H1 (cell line): ENCODE measurements around the gene CD59. TPM values are rescaled to one million over a fixed set of nuclear protein-coding genes. Genes with fewer than 3 reads are reported as not detected.

Experiments used
- CTCF ChIA-PET: fragments of 300-600 bp; sonication (Branson Sonifier 250); formaldehyde crosslinking; loops from one replicate; lab custom pipeline; 2021; ENCODE audit not compliant: partially characterized antibody; lab: Charles Lee
- POLR2A ChIA-PET: fragments of 300-600 bp; sonication (Branson Sonifier 250); formaldehyde crosslinking; loops from one replicate; lab custom pipeline; 2021; ENCODE audit warnings: inconsistent platforms; ENCODE audit not compliant: partially characterized antibody; lab: Charles Lee
- DNase-seq, 2 experiments: peaks; one replicate each; pipeline versions ENCODE4 v3.0.0 to v3.0.0-alpha.2; 2010 to 2022; ENCODE audit warnings: low spot score in 2 of 2, low read depth in 1 of 2, mixed read lengths in 1 of 2
- FAIRE-seq: peaks from 2 replicates; lab custom pipeline; 2011; peaks lifted over from hg19 to GRCh38; lab: Jason Lieb, UNC
- H2AFZ ChIP-seq: 2 replicates; pipeline ENCODE4 v1.8.1; 2012; ENCODE audit warnings: low read length, inconsistent platforms
- H2AK5ac ChIP-seq: 2 replicates; pipeline ENCODE4 v1.6.1; 2013; ENCODE audit warnings: low read depth, low read length
- H2BK120ac ChIP-seq: replicated peaks from 2 replicates; pipeline ENCODE3; 2013; ENCODE audit warnings: low read depth, low read length, inconsistent platforms
- H2BK12ac ChIP-seq: 2 replicates; pipeline ENCODE4 v1.6.1; 2013; ENCODE audit warnings: low read depth, low read length
- H2BK15ac ChIP-seq: 2 replicates; pipeline ENCODE4 v1.6.1; 2013; ENCODE audit warnings: low read length
- H2BK20ac ChIP-seq: 2 replicates; pipeline ENCODE4 v1.6.1; 2013; ENCODE audit warnings: low read length
- H2BK5ac ChIP-seq: 2 replicates; pipeline ENCODE4 v1.6.1; 2013; ENCODE audit warnings: low read depth, low read length
- H3K14ac ChIP-seq: 2 replicates; pipeline ENCODE4 v1.6.1; 2013; ENCODE audit warnings: inconsistent platforms; ENCODE audit not compliant: insufficient read length
- H3K18ac ChIP-seq: 2 replicates; pipeline ENCODE4 v1.6.1; 2013; ENCODE audit warnings: low read length; ENCODE audit errors: extremely low read depth
- H3K23ac ChIP-seq: 2 replicates; pipeline ENCODE4 v1.6.1; 2013; ENCODE audit warnings: inconsistent platforms; ENCODE audit not compliant: insufficient read length
- H3K23me2 ChIP-seq: 2 replicates; pipeline ENCODE4 v1.6.1; 2013; ENCODE audit warnings: low read depth, low read length
- H3K27ac ChIP-seq: 2 replicates; pipeline ENCODE4 v1.6.1; 2011; ENCODE audit warnings: low read depth, low read length, inconsistent platforms
- H3K27me3 ChIP-seq, 4 experiments: replicated peaks in 1 of 4; 1 replicate in 1 of 4; 2 replicates in 3 of 4; pipeline versions ENCODE4 v1.6.1 to v1.8.1; 2011 to 2013; ENCODE audit warnings: low read length in 3 of 4, mild to moderate bottlenecking in 3 of 4, inconsistent platforms in 2 of 4, mixed read lengths in 2 of 4, moderate library complexity in 1 of 4; ENCODE audit not compliant: control insufficient read depth in 3 of 4, insufficient read depth in 3 of 4; ENCODE audit errors: extremely low read depth in 1 of 4
- H3K36me3 ChIP-seq, 4 experiments: 2 replicates each; pipeline versions ENCODE4 v1.6.1 to v1.8.1; 2011 to 2013; ENCODE audit warnings: mild to moderate bottlenecking in 4 of 4, low read length in 3 of 4, moderate library complexity in 2 of 4, control low read depth in 1 of 4, inconsistent platforms in 1 of 4; ENCODE audit not compliant: insufficient read depth in 4 of 4, control insufficient read depth in 2 of 4
- H3K4ac ChIP-seq: replicated peaks from 2 replicates; pipeline ENCODE3; 2013; ENCODE audit warnings: low read length, low read depth, mixed read lengths, inconsistent platforms; ENCODE audit not compliant: insufficient read length
- H3K4me1 ChIP-seq, 4 experiments: replicated peaks in 1 of 4; 1 replicate in 1 of 4; 2 replicates in 3 of 4; pipeline versions ENCODE4 v1.6.1 to v1.8.1; 2011 to 2013; ENCODE audit warnings: low read length in 3 of 4, inconsistent platforms in 2 of 4, mixed read lengths in 1 of 4; ENCODE audit not compliant: insufficient read depth in 4 of 4, control insufficient read depth in 3 of 4
- H3K4me2 ChIP-seq, 2 experiments: 2 replicates each; pipeline versions ENCODE4 v1.6.1 to v1.8.1; 2011 to 2013; ENCODE audit warnings: low read depth in 2 of 2, low read length in 2 of 2, control low read depth in 1 of 2, inconsistent platforms in 1 of 2, mild to moderate bottlenecking in 1 of 2; ENCODE audit not compliant: insufficient read depth in 1 of 2
- H3K4me3 ChIP-seq, 4 experiments: fragments of 200-600, 300-600 bp in 1 of 4; sonication (generic), shearing (Covaris generic), sonication (Bioruptor Twin) in 1 of 4; 2 replicates each; pipeline versions ENCODE4 v1.5.1 to v1.8.1; 2011 to 2016; ENCODE audit warnings: low read length in 4 of 4, low read depth in 3 of 4, control low read depth in 2 of 4, inconsistent platforms in 2 of 4, mild to moderate bottlenecking in 2 of 4, mixed read lengths in 1 of 4, moderate library complexity in 1 of 4; ENCODE audit not compliant: insufficient read depth in 2 of 4; ENCODE audit errors: extremely low read depth in 1 of 4
- H3K56ac ChIP-seq: replicated peaks from 2 replicates; pipeline ENCODE3; 2013; ENCODE audit warnings: low read depth, mild to moderate bottlenecking, mixed read lengths, low read length, inconsistent platforms; ENCODE audit not compliant: insufficient read length
- H3K79me1 ChIP-seq: 2 replicates; pipeline ENCODE4 v1.6.1; 2013; ENCODE audit warnings: low read depth, low read length, control low read depth
- H3K79me2 ChIP-seq, 2 experiments: 2 replicates each; pipeline versions ENCODE4 v1.6.1 to v1.8.1; 2012 to 2013; ENCODE audit warnings: low read length in 2 of 2, mild to moderate bottlenecking in 2 of 2, inconsistent platforms in 1 of 2; ENCODE audit not compliant: insufficient read depth in 2 of 2, control insufficient read depth in 1 of 2
- H3K9ac ChIP-seq, 4 experiments: replicated peaks in 1 of 4; 1 replicate in 1 of 4; 2 replicates in 3 of 4; pipeline versions ENCODE4 v1.6.1 to v1.8.1; 2011 to 2013; ENCODE audit warnings: low read depth in 3 of 4, low read length in 3 of 4, control low read depth in 2 of 4, mild to moderate bottlenecking in 2 of 4, moderate library complexity in 2 of 4, inconsistent platforms in 1 of 4; ENCODE audit errors: extremely low read depth in 1 of 4
- H3K9me3 ChIP-seq, 2 experiments: 2 replicates each; pipeline versions ENCODE4 v1.6.1 to v1.8.1; 2012 to 2013; ENCODE audit warnings: mild to moderate bottlenecking in 2 of 2, moderate library complexity in 2 of 2, control low read depth in 1 of 2, inconsistent platforms in 1 of 2, low read depth in 1 of 2, low read length in 1 of 2, mixed read lengths in 1 of 2; ENCODE audit not compliant: insufficient read depth in 2 of 2
- H4K20me1 ChIP-seq, 2 experiments: replicated peaks in 1 of 2; 2 replicates each; pipeline versions ENCODE3 to v1.8.1; 2011 to 2013; ENCODE audit warnings: inconsistent platforms in 2 of 2, low read length in 2 of 2, mild to moderate bottlenecking in 1 of 2; ENCODE audit not compliant: insufficient read depth in 2 of 2, control insufficient read depth in 1 of 2
- H4K5ac ChIP-seq: 2 replicates; pipeline ENCODE4 v1.6.1; 2013; ENCODE audit warnings: low read length, low read depth, mixed read lengths, inconsistent platforms; ENCODE audit not compliant: insufficient read length
- H4K8ac ChIP-seq: 2 replicates; pipeline ENCODE4 v1.8.0; 2013; ENCODE audit warnings: mild to moderate bottlenecking, moderate library complexity, low read length, inconsistent platforms; ENCODE audit not compliant: insufficient read depth; ENCODE audit errors: extremely low read depth
- H4K91ac ChIP-seq: replicated peaks from 2 replicates; pipeline ENCODE3; 2013; ENCODE audit warnings: low read length, mixed read lengths, inconsistent platforms; ENCODE audit not compliant: insufficient read length
- ATF3 ChIP-seq: IDR thresholded peaks from 2 replicates; pipeline ENCODE4 v1.6.1; 2011; ENCODE audit warnings: low read depth, mild to moderate bottlenecking, low read length; ENCODE audit not compliant: insufficient read depth
- CTCF ChIP-seq, 3 experiments: IDR thresholded peaks; 1 replicate in 2 of 3; 2 replicates in 1 of 3; pipeline versions ENCODE4 v1.5.1 to v1.6.1; 2011; ENCODE audit warnings: low read length in 3 of 3, mild to moderate bottlenecking in 3 of 3, inconsistent platforms in 2 of 3, low read depth in 1 of 3, moderate library complexity in 1 of 3; ENCODE audit not compliant: insufficient read depth in 1 of 3; ENCODE audit errors: control extremely low read depth in 1 of 3
- EGR1 ChIP-seq: IDR thresholded peaks from 2 replicates; pipeline ENCODE4 v1.6.1; 2011; ENCODE audit warnings: low read depth, low read length, borderline replicate concordance
- EZH2 ChIP-seq: fragments of 200-600 bp; sonication (generic); IDR thresholded peaks from 2 replicates; pipeline ENCODE4 v1.7.1; 2012; ENCODE audit warnings: low read depth, mild to moderate bottlenecking, moderate library complexity, low read length, inconsistent platforms; ENCODE audit not compliant: severe bottlenecking
- FOSL1 ChIP-seq: IDR thresholded peaks from 2 replicates; pipeline ENCODE4 v1.6.1; 2011; ENCODE audit warnings: mild to moderate bottlenecking, low read depth, low read length, moderate library complexity; ENCODE audit not compliant: insufficient read depth
- JUN ChIP-seq: IDR thresholded peaks from 2 replicates; pipeline ENCODE4 v1.6.1; 2011; ENCODE audit warnings: low read depth, mild to moderate bottlenecking, improper control_type of control experiment, low read length
- MAX ChIP-seq: IDR thresholded peaks from 2 replicates; pipeline ENCODE4 v1.6.1; 2012; ENCODE audit warnings: inconsistent platforms
- POLR2A ChIP-seq, 2 experiments: IDR thresholded peaks; 1 replicate in 1 of 2; 2 replicates in 1 of 2; pipeline ENCODE4 v1.6.1; 2011; ENCODE audit warnings: low read depth in 2 of 2, low read length in 2 of 2, mild to moderate bottlenecking in 2 of 2; ENCODE audit errors: control extremely low read depth in 1 of 2
- SIRT6 ChIP-seq: IDR thresholded peaks from one replicate; pipeline ENCODE4 v1.7.1; 2012; ENCODE audit warnings: low read length, inconsistent platforms
- SUZ12 ChIP-seq: fragments of 200-600 bp; sonication (generic); IDR thresholded peaks from 2 replicates; pipeline ENCODE4 v1.6.1; 2012; ENCODE audit warnings: mild to moderate bottlenecking, inconsistent platforms, low read length, moderate library complexity, mixed read lengths
- TAF1 ChIP-seq: IDR thresholded peaks from 2 replicates; pipeline ENCODE4 v1.6.1; 2011; ENCODE audit warnings: mild to moderate bottlenecking, low read depth, low read length
- WGBS, 2 experiments: shearing (Covaris generic) in 1 of 2; methylation state at CpG; one replicate each; pipeline versions ENCODE4 v1.1.6 to v1.1.7; 2013 to 2015; ENCODE audit warnings: low lambda C conversion rate in 2 of 2, mixed read lengths in 2 of 2, inconsistent platforms in 1 of 2, low coverage in 1 of 2, missing lambda C conversion rate in 1 of 2; ENCODE audit not compliant: insufficient replicate concordance in 2 of 2, insufficient coverage in 1 of 2, insufficient read length in 1 of 2; ENCODE audit errors: extremely low coverage in 1 of 2, missing lambda C conversion rate in 1 of 2; 5-methylcytosine and 5-hydroxymethylcytosine counted together
- polyA plus RNA-seq, 7 experiments: library from polyadenylated mRNA; depleted of rRNA in 3 of 7; stranded (reverse) in 5 of 7; unstranded in 2 of 7; fragments of >200 nt in 5 of 7; fragments of 200-250 nt in 2 of 7; gene quantifications; 1 replicate in 5 of 7; 2 replicates in 1 of 7; 4 replicates in 1 of 7; pipeline versions ENCODE4 v1.2.1 to v1.2.3, GENCODE V29; 2011 to 2013; ENCODE audit warnings: missing spikeins in 2 of 7, mixed read lengths in 2 of 7
- total RNA-seq: library from RNA; stranded (reverse); fragmentation: NEBNext Ultra II Directional; extraction: Animal tissue kit (Norgen Biotek cat#: 25700); gene quantifications from 2 replicates; pipeline ENCODE4 v1.2.1, GENCODE V29; 2021

The CD59 gene
- total and polyA plus RNA-seq, 2 of the 8 experiments (the other 6 are each of a cell fraction or from before 2014, with no cell fraction given): 63.1 to 90.3 TPM

GRCh38 chr11:33708985-33709384 is 27.2 kb downstream of the CD59 start:
- H2BK120ac ChIP-seq: no peak overlapping the region
- H3K4me3 ChIP-seq: no peak overlapping the region
- POLR2A ChIA-PET: interaction anchor here (0.7 to 2.3 kb wide), 2 partner anchors 8 to 226 kb away, joined by 3 to 4 read pairs; no protein-coding TSS in a partner anchor
- DNase-seq: no peak
- H3K23ac ChIP-seq: no peak overlapping the region
- H3K27ac ChIP-seq: no peak overlapping the region
- no peaks in the 10 kb centered on the region for H3K27me3 ChIP-seq
- H3K9me3 ChIP-seq: no peaks in the 10 kb centered on the region
- WGBS, 2 experiments: 79% methylated on average over 1 of the region's 1 CpG; no CpG with 5 or more reads in 1 of the 2 experiments
- no peak overlapping the region for H2AK5ac ChIP-seq
- no peaks in the 10 kb centered on the region for H3K79me2 ChIP-seq
- peaks cover 6 to 21% (median 14%) of the 10 kb centered on the region in 4 experiments; a peak in 6 of 8 replicates for H3K36me3 ChIP-seq
- no peak overlapping the region for H2BK20ac ChIP-seq
- no peak overlapping the region for H3K4ac ChIP-seq
- H2BK12ac ChIP-seq: no peak overlapping the region
- H3K56ac ChIP-seq: no peak overlapping the region
- no peaks in the 10 kb centered on the region for H3K23me2 ChIP-seq
- no peaks in the 10 kb centered on the region for H3K79me1 ChIP-seq
- CTCF ChIA-PET: interaction anchor here (0.9 to 1.5 kb wide), 2 partner anchors 121 to 303 kb away, joined by 3 to 5 read pairs; no protein-coding TSS in a partner anchor
- H3K9ac ChIP-seq: no peak overlapping the region
- H3K18ac ChIP-seq: no peak overlapping the region
- H4K20me1 ChIP-seq: peaks cover 0 to 2% of the 10 kb centered on the region in 2 experiments
- peaks cover 0 to 3% (median 0%) of the 10 kb centered on the region in 4 experiments; a peak in 2 of 7 replicates for H3K4me1 ChIP-seq
- H2BK15ac ChIP-seq: no peak overlapping the region
- H4K8ac ChIP-seq: no peak overlapping the region
- FAIRE-seq: no peak
- H2BK5ac ChIP-seq: no peak overlapping the region
- no peak overlapping the region for H3K4me2 ChIP-seq
- no peak overlapping the region for H3K14ac ChIP-seq
- H4K5ac ChIP-seq: no peak overlapping the region
- no peak overlapping the region for H4K91ac ChIP-seq
- no peak overlapping the region for H2AFZ ChIP-seq
- no peak for TF ChIP-seq MAX
- TF ChIP-seq EGR1: no peak
- no peak for TF ChIP-seq SIRT6
- no peak for TF ChIP-seq TAF1
- no peak for TF ChIP-seq POLR2A (IDR thresholded peaks at IDR 0.05; ENCODE audit: control extremely low read depth in 1 of 2, low read depth in 2 of 2, low read length in 2 of 2)
- no peak for TF ChIP-seq SUZ12
- TF ChIP-seq CTCF (IDR thresholded peaks at IDR 0.05; ENCODE audit: control extremely low read depth in 1 of 3, insufficient read depth in 1 of 3, low read depth in 1 of 3, low read length in 3 of 3): no peak
- no peak for TF ChIP-seq FOSL1
- no peak for TF ChIP-seq EZH2
- TF ChIP-seq ATF3: no peak
- no peak for TF ChIP-seq JUN
